Small intestine (tissue), 7 donors: ENCODE measurements around the gene NHS. TPM values are rescaled to one million over a fixed set of nuclear protein-coding genes. Genes with fewer than 3 reads are reported as not detected.

Experiments
- DNase-seq, 2 donors: peaks; one replicate each; pipeline versions ENCODE4 v3.0.0 to v3.0.0-alpha.2; 2013
- FAIRE-seq: peaks from 2 replicates; lab custom pipeline; 2012; peaks lifted over from hg19 to GRCh38; lab: Jason Lieb, UNC
- H3K27ac ChIP-seq, 3 donors: one replicate each; pipeline ENCODE4 v1.5.1; 2013; ENCODE audit warnings: low read length in 2 of 3, mild to moderate bottlenecking in 2 of 3, control low read depth in 1 of 3, inconsistent platforms in 1 of 3, low read depth in 1 of 3, moderate library complexity in 1 of 3
- H3K27me3 ChIP-seq, 3 donors: one replicate each; pipeline ENCODE4 v1.6.1; 2013; ENCODE audit warnings: low read length in 3 of 3, inconsistent platforms in 1 of 3; ENCODE audit not compliant: control insufficient read depth in 3 of 3, insufficient read depth in 3 of 3
- H3K36me3 ChIP-seq, 3 donors: one replicate each; pipeline ENCODE4 v1.6.1; 2013; ENCODE audit warnings: low read length in 3 of 3, inconsistent platforms in 1 of 3, low read depth in 1 of 3, mild to moderate bottlenecking in 1 of 3, moderate library complexity in 1 of 3; ENCODE audit not compliant: control insufficient read depth in 3 of 3, insufficient read depth in 2 of 3
- H3K4me1 ChIP-seq, 3 donors: one replicate each; pipeline ENCODE4 v1.6.1; 2013; ENCODE audit warnings: low read length in 2 of 3, inconsistent platforms in 1 of 3, low read depth in 1 of 3, mild to moderate bottlenecking in 1 of 3, moderate library complexity in 1 of 3; ENCODE audit not compliant: control insufficient read depth in 3 of 3, insufficient read depth in 2 of 3
- H3K4me3 ChIP-seq, 3 donors: one replicate each; pipeline ENCODE4 v1.5.1; 2013; ENCODE audit warnings: low read length in 3 of 3, control low read depth in 1 of 3, inconsistent platforms in 1 of 3, low read depth in 1 of 3, mild to moderate bottlenecking in 1 of 3, moderate library complexity in 1 of 3
- H3K9me3 ChIP-seq, 2 donors: one replicate each; pipeline ENCODE4 v1.6.1; 2013; ENCODE audit warnings: low read depth in 1 of 2, low read length in 1 of 2; ENCODE audit not compliant: control insufficient read depth in 2 of 2, insufficient read depth in 1 of 2
- WGBS, 3 donors: extraction: QIAGEN DNeasy Blood & Tissue Kit; methylation state at CpG; one replicate each; pipeline ENCODE4 v1.1.7; 2013; 5-methylcytosine and 5-hydroxymethylcytosine counted together
- polyA plus RNA-seq, 4 donors: library from polyadenylated mRNA; stranded (reverse) in 3 of 4; unstranded in 1 of 4; fragments of 200-250 nt in 3 of 4; fragments of 120-200 nt in 1 of 4; gene quantifications; one replicate each; pipeline versions ENCODE4 v1.2.1 to v1.2.3, GENCODE V29; 2013
- donor health status: healthy with polysubstance abuse.
- donor health status: control.
- donor health status: control.
- donor health status: Bipolar disorder and iron deficiency.
- donor health status: healthy.

Gene NHS
- polyA plus RNA-seq, 4 donors = under 0.01 to 5.8 (median 0.79) TPM

- H3K4me3 ChIP-seq = peak overlapping the region in 1 of 3 donors; percentile 15
- no peaks in the 10 kb centered on the region for H3K9me3 ChIP-seq
- no peak overlapping the region for H3K27ac ChIP-seq
- H3K4me1 ChIP-seq = no peaks in the 10 kb centered on the region
- H3K36me3 ChIP-seq = no peaks in the 10 kb centered on the region
- peak in 1 of 2 donors; percentile 2 for DNase-seq
- no peaks in the 10 kb centered on the region for H3K27me3 ChIP-seq
- no peak for FAIRE-seq
- WGBS, 3 donors = 30 to 89% (median 73%) methylated on average over 20 to 48 of the region's 48 CpGs
Measured at GRCh38 chrX:17655211-17656034, 280.4 kb downstream of the NHS start.

GRCh38 chrX:17656035-17656418 lies 281.0 kb downstream of the NHS start:
- Histone ChIP-seq H3K4me1 (no peaks in the 10 kb centered on the region), H3K36me3 (no peaks in the 10 kb centered on the region), H3K9me3 (no peaks in the 10 kb centered on the region), H3K27ac (no peak overlapping the region), H3K4me3 (peak overlapping the region in 1 of 3 donors; percentile 15), H3K27me3 (no peaks in the 10 kb centered on the region)
- DNase-seq = no peak
- no peak for FAIRE-seq
- WGBS, 3 donors = 37 to 84% (median 75%) methylated on average over 30 to 36 of the region's 36 CpGs

GRCh38 chrX:17656556-17656955 lies 281.6 kb downstream of the NHS start:
- no peaks in the 10 kb centered on the region for H3K9me3 ChIP-seq
- no peak overlapping the region for H3K27ac ChIP-seq
- no peaks in the 10 kb centered on the region for H3K4me1 ChIP-seq
- no peak for DNase-seq
- H3K27me3 ChIP-seq = no peaks in the 10 kb centered on the region
- no peak overlapping the region for H3K4me3 ChIP-seq
- 56 to 87% (median 76%) methylated on average over 14 to 16 of the region's 16 CpGs for WGBS, 3 donors
- no peak for FAIRE-seq
- H3K36me3 ChIP-seq = no peaks in the 10 kb centered on the region

- 82 to 94% (median 84%) methylated on average over 3 of the region's 3 CpGs for WGBS, 3 donors
- no peak for DNase-seq
- no peaks in the 10 kb centered on the region for H3K9me3 ChIP-seq
- no peaks in the 10 kb centered on the region for H3K36me3 ChIP-seq
- no peak overlapping the region for H3K27ac ChIP-seq
- no peak overlapping the region for H3K4me3 ChIP-seq
- no peaks in the 10 kb centered on the region for H3K4me1 ChIP-seq
- no peak for FAIRE-seq
- no peaks in the 10 kb centered on the region for H3K27me3 ChIP-seq
Measured at GRCh38 chrX:17662391-17662790, 287.4 kb downstream of the NHS start.

DNA sequence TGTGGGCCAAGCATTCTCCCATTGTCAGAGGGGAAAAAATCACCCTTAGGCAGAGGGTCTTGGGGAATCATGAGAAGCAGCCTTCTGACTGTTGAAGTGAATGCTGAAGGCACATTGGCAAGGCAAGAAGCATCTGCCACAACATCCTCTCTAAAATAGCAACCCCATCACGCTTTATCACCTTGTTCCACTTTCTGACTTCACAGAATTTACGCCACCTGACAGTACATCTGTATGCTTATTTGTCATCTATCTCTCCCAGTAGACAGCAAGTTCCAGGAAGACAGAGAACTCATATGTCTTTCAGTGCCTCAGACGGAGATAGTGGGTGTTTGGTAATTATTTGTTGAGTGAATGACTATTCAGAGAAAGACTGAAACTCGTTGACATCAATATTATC lies 293.9 kb downstream of the NHS start:
- 50 to 86% (median 76%) methylated on average over 4 of the region's 4 CpGs for WGBS, 3 donors
- no peak for DNase-seq
- H3K27me3 ChIP-seq = no peaks in the 10 kb centered on the region
- no peaks in the 10 kb centered on the region for H3K9me3 ChIP-seq
- no peaks in the 10 kb centered on the region for H3K36me3 ChIP-seq
- H3K4me3 ChIP-seq = no peak overlapping the region
- H3K4me1 ChIP-seq = no peaks in the 10 kb centered on the region
- H3K27ac ChIP-seq = no peak overlapping the region
- no peak for FAIRE-seq

GRCh38 chrX:17669458-17669857 lies 294.5 kb downstream of the NHS start:
- 38 to 67% (median 49%) methylated on average over 2 of the region's 2 CpGs for WGBS, 3 donors
- FAIRE-seq = no peak

GRCh38 chrX:17669891-17670290 lies 294.9 kb downstream of the NHS start:
- FAIRE-seq = no peak
- DNase-seq = no peak
- Histone ChIP-seq H3K4me1 (no peaks in the 10 kb centered on the region), H3K27me3 (no peaks in the 10 kb centered on the region), H3K4me3 (no peak overlapping the region), H3K27ac (no peak overlapping the region), H3K36me3 (no peaks in the 10 kb centered on the region), H3K9me3 (no peaks in the 10 kb centered on the region)
- 83 to 89% (median 88%) methylated on average over 1 of the region's 1 CpG for WGBS, 3 donors

More at GRCh38 chrX:17669458-17669857, 294.5 kb downstream of the NHS start:
- Histone ChIP-seq H3K4me3 (no peak overlapping the region), H3K27ac (no peak overlapping the region), H3K4me1 (no peaks in the 10 kb centered on the region), H3K36me3 (no peaks in the 10 kb centered on the region), H3K9me3 (no peaks in the 10 kb centered on the region), H3K27me3 (no peaks in the 10 kb centered on the region)
- no peak for DNase-seq

DNA sequence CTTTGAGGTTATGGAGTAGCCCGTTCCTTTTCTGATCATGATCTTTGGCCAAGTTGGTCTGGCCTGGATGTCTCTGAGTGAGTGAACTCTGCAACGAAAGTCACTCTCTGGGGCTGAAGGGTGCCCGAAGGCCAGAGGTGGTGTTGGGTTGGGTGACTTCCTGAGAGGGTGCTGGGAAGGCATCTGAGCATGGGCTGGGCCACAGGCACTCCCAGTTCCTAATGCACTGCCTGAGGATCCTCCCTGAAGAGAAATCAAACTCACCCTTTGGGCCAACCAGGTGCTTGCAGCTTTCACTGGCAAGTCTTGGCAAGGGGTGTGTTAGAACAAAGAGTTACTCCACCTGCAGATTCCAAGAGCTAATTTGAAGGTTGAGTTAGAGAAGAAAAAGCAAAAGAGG lies 295.9 kb downstream of the NHS start:
- FAIRE-seq = no peak
- Histone ChIP-seq H3K27me3 (no peaks in the 10 kb centered on the region), H3K9me3 (no peaks in the 10 kb centered on the region), H3K36me3 (no peaks in the 10 kb centered on the region), H3K4me3 (no peak overlapping the region), H3K4me1 (no peaks in the 10 kb centered on the region), H3K27ac (no peak overlapping the region)
- peak in 1 of 2 donors; percentile 33 for DNase-seq
- 24 to 66% (median 33%) methylated on average over 3 of the region's 3 CpGs for WGBS, 3 donors
